IMR-90 (cell line): ENCODE measurements around the gene ARHGEF4.

Experiments
- CEBPB ChIP-seq: IDR thresholded peaks from 2 replicates; pipeline ENCODE4 v1.6.1; 2012; ENCODE audit warnings: low read depth, low read length, improper control_type of control experiment
- CTCF ChIP-seq: conservative IDR thresholded peaks from 2 replicates; pipeline ENCODE4 v1.5.1; 2012; ENCODE audit warnings: mild to moderate bottlenecking, low read depth, low read length, improper control_type of control experiment
- FOS ChIP-seq: fragments of 150-350 bp; IDR thresholded peaks from 2 replicates; pipeline ENCODE4 v1.6.1; 2016; ENCODE audit warnings: low read depth, low read length
- MAFK ChIP-seq: IDR thresholded peaks from 2 replicates; pipeline ENCODE4 v1.6.1; 2012; ENCODE audit warnings: low read depth, low read length, improper control_type of control experiment
- NFE2L2 ChIP-seq: fragments of 150-350 bp; IDR thresholded peaks from 2 replicates; pipeline ENCODE4 v1.6.1; 2016; ENCODE audit warnings: low read depth, mild to moderate bottlenecking, low read length
- POLR2A ChIP-seq: IDR thresholded peaks from 2 replicates; pipeline ENCODE4 v1.6.1; 2012; ENCODE audit warnings: mild to moderate bottlenecking, low read depth, low read length
- SMC3 ChIP-seq: fragments of 150-350 bp; IDR thresholded peaks from 2 replicates; pipeline ENCODE4 v1.6.1; 2016; ENCODE audit warnings: low read depth, mild to moderate bottlenecking, antibody characterized with exemption, low read length, moderate library complexity

GRCh38 chr2:130805613-130806012, 31.1 kb upstream of the ARHGEF4 start:
- no peak for TF ChIP-seq CTCF
- no peak for TF ChIP-seq POLR2A
- TF ChIP-seq CEBPB, result no peak
- no peak for TF ChIP-seq NFE2L2
- no peak for TF ChIP-seq FOS
- TF ChIP-seq SMC3, result no peak
- TF ChIP-seq MAFK, result no peak
